SK-N-SH (cell line): ENCODE data around the gene SCGB1D4. TPM values are rescaled to one million over a fixed set of nuclear protein-coding genes. Genes with fewer than 3 reads are reported as not detected.
A peak's percentile ranks its signal among the peaks of the same experiment; 100 is the strongest.

ENCODE experiments used
- CTCF ChIA-PET: fragments of 300-600, 350-600 bp; formaldehyde crosslinking; extraction: SDS; loops from one replicate; lab custom pipeline; 2021; lab: Yijun Ruan, JAX
- POLR2A ChIA-PET: fragments of 350-600 bp; sonication (Branson Sonifier 250); formaldehyde crosslinking; extraction: SDS; loops from one replicate; lab custom pipeline; 2020; ENCODE audit warnings: antibody characterized with exemption, inconsistent platforms; lab: Yijun Ruan, JAX
- DNase-seq: peaks from one replicate; pipeline ENCODE4 v3.0.0; 2012
- H2AFZ ChIP-seq: fragments of 200-600 bp; sonication (generic); 2 replicates; pipeline ENCODE4 v1.8.1; 2016; ENCODE audit warnings: antibody characterized with exemption, mild to moderate bottlenecking, low read depth
- H3F3A ChIP-seq: fragments of 200-600 bp; sonication (generic); replicated peaks from 2 replicates; pipeline ENCODE3; 2016; ENCODE audit warnings: antibody characterized with exemption, mild to moderate bottlenecking; ENCODE audit not compliant: insufficient read depth
- H3K27ac ChIP-seq, 2 experiments: fragments of 200-500 bp in 1 of 2; fragments of 200-600 bp in 1 of 2; sonication (Bioruptor generic) in 1 of 2; sonication (generic), shearing (Covaris generic) in 1 of 2; 2 replicates each; pipeline versions ENCODE4 v1.5.1 to v1.6.1; 2014 to 2016; ENCODE audit warnings: low read depth in 2 of 2, inconsistent platforms in 1 of 2, low read length in 1 of 2, mild to moderate bottlenecking in 1 of 2, mixed read lengths in 1 of 2
- H3K27me3 ChIP-seq: fragments of 200-600 bp; sonication (generic), shearing (Covaris generic); 2 replicates; pipeline ENCODE4 v1.6.1; 2016; ENCODE audit warnings: mixed run types; ENCODE audit not compliant: insufficient read depth
- H3K36me3 ChIP-seq, 2 experiments: fragments of 200-500 bp in 1 of 2; fragments of 200-600 bp in 1 of 2; sonication (Bioruptor generic) in 1 of 2; sonication (generic) in 1 of 2; replicated peaks in 1 of 2; 2 replicates each; pipeline versions ENCODE3 to v1.5.1; 2014 to 2016; ENCODE audit warnings: low read length in 1 of 2, mild to moderate bottlenecking in 1 of 2; ENCODE audit not compliant: insufficient read depth in 2 of 2, control insufficient read depth in 1 of 2
- H3K4me1 ChIP-seq, 2 experiments: fragments of 200-500 bp in 1 of 2; fragments of 200-600 bp in 1 of 2; sonication (Bioruptor generic) in 1 of 2; sonication (generic), shearing (Covaris generic) in 1 of 2; 2 replicates each; pipeline versions ENCODE4 v1.5.1 to v1.6.1; 2014 to 2016; ENCODE audit warnings: low read depth in 1 of 2, low read length in 1 of 2, mixed run types in 1 of 2; ENCODE audit not compliant: insufficient read depth in 2 of 2, control insufficient read depth in 1 of 2
- H3K4me2 ChIP-seq: fragments of 200-600 bp; sonication (generic), shearing (Covaris generic); 2 replicates; pipeline ENCODE4 v1.6.1; 2017; ENCODE audit warnings: mixed run types
- H3K4me3 ChIP-seq, 2 experiments: fragments of 200-500 bp in 1 of 2; fragments of 200-600 bp in 1 of 2; sonication (Bioruptor generic) in 1 of 2; sonication (generic), shearing (Covaris generic) in 1 of 2; 2 replicates each; pipeline versions ENCODE4 v1.5.1 to v1.8.1; 2014 to 2016; ENCODE audit warnings: low read depth in 2 of 2, inconsistent platforms in 1 of 2, low read length in 1 of 2, mild to moderate bottlenecking in 1 of 2, mixed read lengths in 1 of 2, moderate library complexity in 1 of 2
- H3K79me2 ChIP-seq: fragments of 200-600 bp; sonication (generic); 2 replicates; pipeline ENCODE4 v1.8.1; 2017; ENCODE audit warnings: mild to moderate bottlenecking; ENCODE audit not compliant: insufficient read depth
- H3K9ac ChIP-seq: fragments of 200-600 bp; sonication (generic); 2 replicates; pipeline ENCODE4 v1.6.1; 2017; ENCODE audit warnings: mixed run types
- H3K9me2 ChIP-seq: fragments of 200-600 bp; sonication (generic); 2 replicates; pipeline ENCODE4 v1.6.1; 2017; ENCODE audit warnings: mixed run types
- H3K9me3 ChIP-seq: fragments of 200-600 bp; sonication (generic); 2 replicates; pipeline ENCODE4 v1.6.1; 2017; ENCODE audit warnings: mixed run types, mild to moderate bottlenecking, moderate library complexity
- H4K20me1 ChIP-seq: fragments of 200-600 bp; sonication (generic); 2 replicates; pipeline ENCODE4 v1.6.1; 2017; ENCODE audit warnings: mild to moderate bottlenecking, mixed run types; ENCODE audit not compliant: insufficient read depth
- GABPA ChIP-seq: IDR thresholded peaks from 2 replicates; pipeline ENCODE4 v1.4.0; 2012; ENCODE audit warnings: low read depth, mild to moderate bottlenecking
- MAX ChIP-seq: IDR thresholded peaks from 2 replicates; pipeline ENCODE4 v1.4.0; 2012; ENCODE audit warnings: low read depth
- MXI1 ChIP-seq: IDR thresholded peaks from 2 replicates; pipeline ENCODE4 v1.6.1; 2012; ENCODE audit warnings: mild to moderate bottlenecking, low read depth, low read length, improper control_type of control experiment
- NFIC ChIP-seq: IDR thresholded peaks from 2 replicates; pipeline ENCODE4 v1.4.0; 2012; ENCODE audit warnings: borderline replicate concordance
- NRF1 ChIP-seq: IDR thresholded peaks from 2 replicates; pipeline ENCODE4 v1.6.1; 2012; ENCODE audit warnings: low read depth, mild to moderate bottlenecking, low read length
- RCOR1 ChIP-seq: fragments of 150-350 bp; IDR thresholded peaks from 2 replicates; pipeline ENCODE4 v1.6.1; 2017; ENCODE audit warnings: antibody characterized with exemption, low read length
- WGBS: methylation state at CpG from one replicate; pipeline ENCODE4 v1.1.6; 2017; ENCODE audit warnings: low lambda C conversion rate; 5-methylcytosine and 5-hydroxymethylcytosine counted together
- polyA plus RNA-seq, 3 experiments: library from polyadenylated mRNA; depleted of rRNA; stranded (reverse); fragments of >200 nt; gene quantifications; 2 replicates each; pipeline ENCODE4 v1.2.3, GENCODE V29; 2012
- TF ChIP-seq, protein P1 (sequence below): IDR thresholded peaks from 2 replicates; pipeline ENCODE4; 2012
- TF ChIP-seq, protein P2 (sequence below): fragments of 150-350 bp; IDR thresholded peaks from 2 replicates; pipeline ENCODE4 v1.6.1; 2016; ENCODE audit warnings: mild to moderate bottlenecking, low read depth, low read length
- TF ChIP-seq, protein P3 (sequence below): fragments of 200-600 bp; sonication (generic); IDR thresholded peaks from 2 replicates; pipeline ENCODE4 v1.6.1; 2017; ENCODE audit warnings: antibody characterized with exemption, mild to moderate bottlenecking, moderate library complexity

Gene SCGB1D4
- polyA plus RNA-seq, 1 of the 3 experiments (the other 2 are of a cell fraction): not detected

GRCh38 chr11:62337303-62338181 is 38.7 kb upstream of the SCGB1D4 start, which contains the start of gene ASRGL1:
Gene ASRGL1, plus strand, starts transcription at chr11:62337448. Its CDS starts 530 bp downstream, at chr11:62337978.
- POLR2A ChIA-PET: interaction anchor here (0.6 to 1.8 kb wide), 4 partner anchors 58 to 523 kb away, joined by 3 to 5 read pairs (median 4); partner anchors contain the start of gene TUT1
- H3K4me3 ChIP-seq: peak within 1 kb of the TSS; percentile 63 to 83
- H2AFZ ChIP-seq: peak within 1 kb of the TSS; percentile 94
- H3K9me2 ChIP-seq: no peaks in the 10 kb centered on the region
- no peaks in the 10 kb centered on the region for H3K36me3 ChIP-seq
- no peaks in the 10 kb centered on the region for H3K79me2 ChIP-seq
- H3K4me1 ChIP-seq: no peaks in the 10 kb centered on the region; a peak in 2 of 4 replicates
- peak within 1 kb of the TSS in 1 of 2 experiments; percentile 30; a peak in 1 of 4 replicates for H3K27ac ChIP-seq
- peak; percentile 91 for DNase-seq
- H3K9ac ChIP-seq: peak within 1 kb of the TSS; percentile 34; the same call in 1 of the 2 replicates
- H3K27me3 ChIP-seq: peaks cover 31% of the 10 kb centered on the region; the same call in 1 of the 2 replicates
- TF ChIP-seq GABPA: no peak
- peak; percentile 58; the same call in 1 of the 2 replicates for TF ChIP-seq MXI1
- 0 out of 2 replicates have a peak, but pooled peaks have one; percentile 22 for TF ChIP-seq MAX
- peak; percentile 50; the same call in 1 of the 2 replicates for TF ChIP-seq RCOR1
- TF ChIP-seq, protein P1, sequence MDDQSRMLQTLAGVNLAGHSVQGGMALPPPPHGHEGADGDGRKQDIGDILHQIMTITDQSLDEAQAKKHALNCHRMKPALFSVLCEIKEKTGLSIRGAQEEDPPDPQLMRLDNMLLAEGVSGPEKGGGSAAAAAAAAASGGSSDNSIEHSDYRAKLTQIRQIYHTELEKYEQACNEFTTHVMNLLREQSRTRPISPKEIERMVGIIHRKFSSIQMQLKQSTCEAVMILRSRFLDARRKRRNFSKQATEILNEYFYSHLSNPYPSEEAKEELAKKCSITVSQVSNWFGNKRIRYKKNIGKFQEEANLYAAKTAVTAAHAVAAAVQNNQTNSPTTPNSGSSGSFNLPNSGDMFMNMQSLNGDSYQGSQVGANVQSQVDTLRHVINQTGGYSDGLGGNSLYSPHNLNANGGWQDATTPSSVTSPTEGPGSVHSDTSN: no peak
- TF ChIP-seq, protein P2, sequence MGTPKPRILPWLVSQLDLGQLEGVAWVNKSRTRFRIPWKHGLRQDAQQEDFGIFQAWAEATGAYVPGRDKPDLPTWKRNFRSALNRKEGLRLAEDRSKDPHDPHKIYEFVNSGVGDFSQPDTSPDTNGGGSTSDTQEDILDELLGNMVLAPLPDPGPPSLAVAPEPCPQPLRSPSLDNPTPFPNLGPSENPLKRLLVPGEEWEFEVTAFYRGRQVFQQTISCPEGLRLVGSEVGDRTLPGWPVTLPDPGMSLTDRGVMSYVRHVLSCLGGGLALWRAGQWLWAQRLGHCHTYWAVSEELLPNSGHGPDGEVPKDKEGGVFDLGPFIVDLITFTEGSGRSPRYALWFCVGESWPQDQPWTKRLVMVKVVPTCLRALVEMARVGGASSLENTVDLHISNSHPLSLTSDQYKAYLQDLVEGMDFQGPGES: no peak
- peak; percentile 75 for TF ChIP-seq NRF1
- TF ChIP-seq NFIC: no peak
- TF ChIP-seq, protein P3, sequence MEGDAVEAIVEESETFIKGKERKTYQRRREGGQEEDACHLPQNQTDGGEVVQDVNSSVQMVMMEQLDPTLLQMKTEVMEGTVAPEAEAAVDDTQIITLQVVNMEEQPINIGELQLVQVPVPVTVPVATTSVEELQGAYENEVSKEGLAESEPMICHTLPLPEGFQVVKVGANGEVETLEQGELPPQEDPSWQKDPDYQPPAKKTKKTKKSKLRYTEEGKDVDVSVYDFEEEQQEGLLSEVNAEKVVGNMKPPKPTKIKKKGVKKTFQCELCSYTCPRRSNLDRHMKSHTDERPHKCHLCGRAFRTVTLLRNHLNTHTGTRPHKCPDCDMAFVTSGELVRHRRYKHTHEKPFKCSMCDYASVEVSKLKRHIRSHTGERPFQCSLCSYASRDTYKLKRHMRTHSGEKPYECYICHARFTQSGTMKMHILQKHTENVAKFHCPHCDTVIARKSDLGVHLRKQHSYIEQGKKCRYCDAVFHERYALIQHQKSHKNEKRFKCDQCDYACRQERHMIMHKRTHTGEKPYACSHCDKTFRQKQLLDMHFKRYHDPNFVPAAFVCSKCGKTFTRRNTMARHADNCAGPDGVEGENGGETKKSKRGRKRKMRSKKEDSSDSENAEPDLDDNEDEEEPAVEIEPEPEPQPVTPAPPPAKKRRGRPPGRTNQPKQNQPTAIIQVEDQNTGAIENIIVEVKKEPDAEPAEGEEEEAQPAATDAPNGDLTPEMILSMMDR: no peak
- no peaks in the 10 kb centered on the region for H4K20me1 ChIP-seq
- no peaks in the 10 kb centered on the region for H3K9me3 ChIP-seq
- 2% methylated on average over 32 of the region's 98 CpGs for WGBS
- peaks cover 6% of the 10 kb centered on the region for H3F3A ChIP-seq
- peak within 1 kb of the TSS; percentile 90 for H3K4me2 ChIP-seq
- CTCF ChIA-PET: interaction anchor here (0.7 to 4.8 kb wide), 12 partner anchors 10 to 540 kb away, joined by 3 to 34 read pairs (median 4); no protein-coding TSS in a partner anchor
